GM10266 (cell line): ENCODE measurements around the gene RDX.
"Not testable (repeated sequence)": the region's sequence is repeated elsewhere in the genome, so short reads cannot be mapped to it uniquely, and the experiment has no call there.

Source experiments
- DNase-seq: peaks from one replicate; pipeline ENCODE4 v3.0.0; 2012; ENCODE audit errors: extremely low spot score
- TF ChIP-seq, protein P1 (sequence below): IDR thresholded peaks from 2 replicates; pipeline ENCODE4 v1.5.1; 2012; ENCODE audit warnings: mild to moderate bottlenecking, low read depth; ENCODE audit not compliant: control insufficient read depth, insufficient read depth; ENCODE audit errors: missing control alignments

The RDX gene

DNA sequence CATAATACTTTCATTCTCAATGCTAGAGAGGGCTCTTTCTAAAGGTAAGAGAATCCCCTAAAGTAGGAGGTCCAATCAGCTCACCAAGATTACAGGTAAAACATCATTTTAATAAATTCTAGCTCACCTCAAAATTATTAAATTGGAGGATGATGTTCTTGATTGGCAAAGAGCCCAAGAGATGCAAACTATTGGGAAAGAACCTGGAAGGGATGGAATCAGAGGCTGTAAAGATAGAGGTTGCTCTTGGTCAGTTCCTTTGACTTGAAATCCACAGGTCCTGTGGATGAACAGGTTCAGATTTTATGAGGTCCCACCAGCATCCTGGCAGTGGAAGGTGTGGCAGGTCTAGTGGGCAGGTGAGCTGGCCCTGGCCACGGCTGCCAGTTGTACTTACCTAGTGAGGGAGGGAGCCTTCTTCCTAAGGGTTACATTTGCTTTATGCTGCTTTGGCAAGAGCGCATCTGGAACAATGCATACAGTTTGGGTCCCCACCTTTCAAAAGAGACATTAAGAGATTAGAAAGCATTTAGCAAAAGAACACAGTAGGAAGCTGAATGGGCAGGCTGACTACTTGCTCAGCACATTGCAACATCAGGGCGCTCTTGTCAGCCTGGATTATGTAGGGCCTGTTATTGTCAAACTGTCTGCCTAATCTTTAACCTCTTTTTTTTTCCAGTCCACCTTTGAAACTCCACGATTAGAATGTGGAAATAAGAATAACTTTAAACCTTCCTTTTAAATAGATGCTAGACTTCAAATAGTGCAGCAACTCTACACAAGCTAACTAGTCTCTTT, 97.0 kb downstream of the RDX start:
- DNase-seq: no peak
- TF ChIP-seq, protein P1, sequence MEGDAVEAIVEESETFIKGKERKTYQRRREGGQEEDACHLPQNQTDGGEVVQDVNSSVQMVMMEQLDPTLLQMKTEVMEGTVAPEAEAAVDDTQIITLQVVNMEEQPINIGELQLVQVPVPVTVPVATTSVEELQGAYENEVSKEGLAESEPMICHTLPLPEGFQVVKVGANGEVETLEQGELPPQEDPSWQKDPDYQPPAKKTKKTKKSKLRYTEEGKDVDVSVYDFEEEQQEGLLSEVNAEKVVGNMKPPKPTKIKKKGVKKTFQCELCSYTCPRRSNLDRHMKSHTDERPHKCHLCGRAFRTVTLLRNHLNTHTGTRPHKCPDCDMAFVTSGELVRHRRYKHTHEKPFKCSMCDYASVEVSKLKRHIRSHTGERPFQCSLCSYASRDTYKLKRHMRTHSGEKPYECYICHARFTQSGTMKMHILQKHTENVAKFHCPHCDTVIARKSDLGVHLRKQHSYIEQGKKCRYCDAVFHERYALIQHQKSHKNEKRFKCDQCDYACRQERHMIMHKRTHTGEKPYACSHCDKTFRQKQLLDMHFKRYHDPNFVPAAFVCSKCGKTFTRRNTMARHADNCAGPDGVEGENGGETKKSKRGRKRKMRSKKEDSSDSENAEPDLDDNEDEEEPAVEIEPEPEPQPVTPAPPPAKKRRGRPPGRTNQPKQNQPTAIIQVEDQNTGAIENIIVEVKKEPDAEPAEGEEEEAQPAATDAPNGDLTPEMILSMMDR: no peak

- TF ChIP-seq, protein P1: no peak
- DNase-seq: no peak
Measured at GRCh38 chr11:110198031-110198729, 98.2 kb downstream of the RDX start.

GRCh38 chr11:110196884-110197420, 99.5 kb downstream of the RDX start:
- DNase-seq: no peak

DNA sequence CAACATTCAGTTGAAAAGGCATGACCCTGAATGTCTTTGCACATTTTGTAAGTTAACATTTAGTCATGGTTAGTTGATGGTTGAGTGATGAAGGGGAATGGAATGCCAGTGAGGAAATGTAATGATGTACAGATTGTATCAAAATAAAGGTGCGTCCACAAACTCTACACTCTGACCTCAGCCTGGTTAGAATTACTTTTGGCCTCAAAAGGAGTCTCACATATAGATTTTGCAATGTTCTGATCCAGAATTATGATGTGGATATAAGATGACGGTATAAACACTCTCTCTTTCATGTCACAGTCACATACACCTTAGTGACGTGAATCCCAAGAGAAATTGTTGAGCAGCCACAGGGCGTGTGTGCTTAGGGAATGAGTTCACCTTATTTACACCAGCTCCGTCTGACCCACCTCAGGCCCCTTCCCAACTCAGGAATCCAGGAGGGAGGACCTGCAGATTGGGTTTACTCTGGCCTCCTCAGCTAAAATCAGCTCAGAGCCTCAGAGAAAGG, 100.1 kb downstream of the RDX start:
- TF ChIP-seq, protein P1: no peak
- no peak for DNase-seq

More at GRCh38 chr11:110196884-110197420, 99.5 kb downstream of the RDX start:
- TF ChIP-seq, protein P1: no peak

- not testable (repeated sequence) for DNase-seq
Measured at GRCh38 chr11:110194211-110194766, 102.1 kb downstream of the RDX start.

DNA sequence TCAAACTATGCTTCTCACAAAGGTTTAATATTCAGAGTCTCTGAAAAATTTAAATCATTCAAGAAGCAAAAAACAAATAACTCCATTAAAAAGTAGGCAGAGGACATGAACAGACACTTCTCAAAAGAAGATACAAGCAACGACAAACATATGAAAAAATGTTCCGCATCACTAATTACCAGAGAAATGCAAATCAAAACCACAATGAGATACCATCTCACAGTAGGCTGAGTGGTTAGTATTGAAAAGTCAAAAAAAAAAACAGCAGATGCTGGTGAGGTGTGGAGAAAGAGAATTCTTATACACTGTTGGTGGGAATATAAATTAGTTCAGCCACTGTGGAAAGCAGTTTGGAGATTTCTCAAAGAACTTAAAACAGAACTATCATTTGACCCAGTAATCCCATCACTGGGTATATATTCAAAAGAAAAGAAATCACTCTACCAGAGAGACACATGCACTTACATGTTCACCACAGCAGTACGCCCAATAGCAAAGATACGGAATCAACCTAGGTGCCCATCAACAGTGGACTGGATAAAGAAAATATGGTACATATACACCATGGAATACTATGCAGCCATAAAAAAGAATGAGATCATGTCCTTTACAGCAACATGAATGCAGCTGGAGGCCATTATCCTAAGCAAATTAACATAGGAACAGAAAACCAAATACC, 103.7 kb downstream of the RDX start:
- DNase-seq: not testable (repeated sequence)

- no peak for DNase-seq
Measured at GRCh38 chr11:110190885-110191284, 105.5 kb downstream of the RDX start.

More at GRCh38 chr11:110190885-110191284, 105.5 kb downstream of the RDX start:
- TF ChIP-seq, protein P1: no peak
